Stimulated activated CD8-positive, alpha-beta memory T cell treated with anti-CD3 and anti-CD28 coated beads, Interleukin-15, amount 100 ng/mL, for 24 hours (primary cell): ENCODE data around the gene IL37.

ENCODE experiments used
- DNase-seq: peaks from one replicate; pipeline ENCODE4 v3.0.0-alpha.2; 2020; ENCODE audit warnings: low read depth

The IL37 gene

GRCh38 chr2:112960230-112960825 is 49.4 kb downstream of the IL37 start:
- DNase-seq: no peak

DNA sequence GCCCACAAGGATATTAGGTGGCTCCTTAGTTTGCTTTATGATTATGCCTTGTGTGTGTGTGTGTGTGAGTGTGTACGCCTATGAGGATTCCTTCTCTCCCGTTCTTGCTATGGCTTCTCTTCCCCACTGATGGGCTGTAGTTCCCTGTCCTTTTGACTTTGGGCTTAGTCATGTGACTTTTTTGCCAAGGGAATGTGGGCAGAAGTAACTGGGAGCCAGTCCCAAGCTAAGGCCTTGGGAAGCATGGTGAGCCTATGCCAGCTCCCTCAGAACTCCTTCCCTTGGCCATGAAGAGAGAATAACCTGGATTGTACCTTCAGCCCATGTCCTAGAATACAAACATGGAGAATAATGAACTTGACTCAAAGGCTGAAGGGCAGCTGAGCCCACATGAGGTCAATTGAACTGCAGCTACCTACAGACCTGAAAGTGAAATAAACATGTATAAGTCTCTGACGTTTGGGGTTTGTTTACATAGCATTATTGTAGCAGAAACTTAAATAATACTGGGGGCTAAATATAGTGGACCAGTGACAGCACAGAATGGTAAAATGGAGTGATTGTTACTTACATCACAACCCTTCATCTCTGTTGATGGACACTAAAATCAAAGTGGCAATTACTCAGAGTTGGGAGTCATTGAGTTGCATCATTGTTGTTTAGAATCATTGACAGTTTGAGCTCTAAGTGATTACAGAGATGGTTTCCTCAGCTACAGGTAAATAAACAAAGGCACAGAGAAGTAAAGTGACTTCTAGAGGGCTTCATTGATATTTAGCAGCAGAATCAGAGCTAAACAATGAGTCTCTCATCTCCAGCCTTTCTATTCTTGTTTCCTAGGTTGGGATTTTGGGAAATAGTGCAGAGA is 51.6 kb downstream of the IL37 start:
- no peak for DNase-seq

- DNase-seq: no peak
These were observed 56.1 kb downstream of the IL37 start for GRCh38 chr2:112967023-112967422.
